ENCODE results near the gene TRMO.

DNA sequence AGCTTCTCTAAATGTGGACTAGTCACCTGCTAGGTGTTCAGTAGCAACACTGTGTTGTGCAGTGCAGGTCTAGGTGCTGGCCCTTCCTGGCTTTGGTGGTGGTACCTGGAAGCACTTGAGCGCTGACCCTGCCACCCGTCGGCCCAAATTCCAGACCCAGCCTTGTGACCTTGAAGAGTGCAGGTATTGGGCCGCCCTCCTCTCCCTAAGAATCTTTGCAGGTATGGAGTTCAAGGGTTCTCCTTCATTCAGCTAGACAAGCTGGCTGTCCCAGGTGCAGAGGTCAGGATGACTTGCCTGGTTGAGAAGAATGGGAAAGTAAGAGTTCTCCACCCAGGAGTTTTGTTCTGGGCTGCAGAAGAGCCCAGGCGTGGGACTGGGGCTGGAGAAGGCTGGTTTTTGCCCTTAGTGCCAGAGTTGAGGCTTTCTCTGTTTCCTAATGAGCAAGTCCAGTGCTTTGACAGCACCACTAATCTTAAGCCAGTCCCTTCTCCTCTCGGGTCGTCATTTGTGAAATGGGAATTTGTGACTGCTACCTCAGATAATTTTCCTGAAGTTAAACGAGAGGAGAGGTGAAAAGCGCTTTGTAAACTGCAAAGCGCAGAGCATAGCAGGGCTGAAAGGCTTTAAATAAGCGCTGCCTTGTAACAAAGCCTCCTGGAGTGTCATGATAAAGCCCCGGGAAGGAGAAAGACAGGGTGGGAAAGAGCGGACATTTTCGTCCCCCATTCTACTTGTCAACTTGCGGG, 65.3 kb downstream of the TRMO start:
- TF ChIP-seq HMGN3 (IDR thresholded peaks at IDR 0.05; ENCODE audit: borderline replicate concordance, extremely low read depth, insufficient read length, low read depth, low read length) (no peak), U2AF2 (optimal IDR thresholded peaks at IDR 0.05; ENCODE audit: low read depth, low read length) (no peak), ZZZ3 (IDR thresholded peaks at IDR 0.05) (no peak), SP2 (IDR thresholded peaks at IDR 0.05; ENCODE audit: extremely low read depth, low read depth, low read length, poor library complexity, severe bottlenecking) (no peak), SMARCC2 (IDR thresholded peaks at IDR 0.05; ENCODE audit: low read depth) (no peak), EGR1 (conservative IDR thresholded peaks at IDR 0.05) (no peak), CHD2 (IDR thresholded peaks at IDR 0.05; ENCODE audit: low read depth, low read length) (no peak), ZNF121 (CRISPR knock-in tag; conservative IDR thresholded peaks at IDR 0.05) (no peak)
- TF ChIP-seq, protein P1, sequence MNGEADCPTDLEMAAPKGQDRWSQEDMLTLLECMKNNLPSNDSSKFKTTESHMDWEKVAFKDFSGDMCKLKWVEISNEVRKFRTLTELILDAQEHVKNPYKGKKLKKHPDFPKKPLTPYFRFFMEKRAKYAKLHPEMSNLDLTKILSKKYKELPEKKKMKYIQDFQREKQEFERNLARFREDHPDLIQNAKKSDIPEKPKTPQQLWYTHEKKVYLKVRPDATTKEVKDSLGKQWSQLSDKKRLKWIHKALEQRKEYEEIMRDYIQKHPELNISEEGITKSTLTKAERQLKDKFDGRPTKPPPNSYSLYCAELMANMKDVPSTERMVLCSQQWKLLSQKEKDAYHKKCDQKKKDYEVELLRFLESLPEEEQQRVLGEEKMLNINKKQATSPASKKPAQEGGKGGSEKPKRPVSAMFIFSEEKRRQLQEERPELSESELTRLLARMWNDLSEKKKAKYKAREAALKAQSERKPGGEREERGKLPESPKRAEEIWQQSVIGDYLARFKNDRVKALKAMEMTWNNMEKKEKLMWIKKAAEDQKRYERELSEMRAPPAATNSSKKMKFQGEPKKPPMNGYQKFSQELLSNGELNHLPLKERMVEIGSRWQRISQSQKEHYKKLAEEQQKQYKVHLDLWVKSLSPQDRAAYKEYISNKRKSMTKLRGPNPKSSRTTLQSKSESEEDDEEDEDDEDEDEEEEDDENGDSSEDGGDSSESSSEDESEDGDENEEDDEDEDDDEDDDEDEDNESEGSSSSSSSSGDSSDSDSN (IDR thresholded peaks at IDR 0.05; ENCODE audit: borderline replicate concordance in 1 of 2, low read depth in 2 of 2, low read length in 2 of 2) = no peak
- TF ChIP-seq, protein P2, sequence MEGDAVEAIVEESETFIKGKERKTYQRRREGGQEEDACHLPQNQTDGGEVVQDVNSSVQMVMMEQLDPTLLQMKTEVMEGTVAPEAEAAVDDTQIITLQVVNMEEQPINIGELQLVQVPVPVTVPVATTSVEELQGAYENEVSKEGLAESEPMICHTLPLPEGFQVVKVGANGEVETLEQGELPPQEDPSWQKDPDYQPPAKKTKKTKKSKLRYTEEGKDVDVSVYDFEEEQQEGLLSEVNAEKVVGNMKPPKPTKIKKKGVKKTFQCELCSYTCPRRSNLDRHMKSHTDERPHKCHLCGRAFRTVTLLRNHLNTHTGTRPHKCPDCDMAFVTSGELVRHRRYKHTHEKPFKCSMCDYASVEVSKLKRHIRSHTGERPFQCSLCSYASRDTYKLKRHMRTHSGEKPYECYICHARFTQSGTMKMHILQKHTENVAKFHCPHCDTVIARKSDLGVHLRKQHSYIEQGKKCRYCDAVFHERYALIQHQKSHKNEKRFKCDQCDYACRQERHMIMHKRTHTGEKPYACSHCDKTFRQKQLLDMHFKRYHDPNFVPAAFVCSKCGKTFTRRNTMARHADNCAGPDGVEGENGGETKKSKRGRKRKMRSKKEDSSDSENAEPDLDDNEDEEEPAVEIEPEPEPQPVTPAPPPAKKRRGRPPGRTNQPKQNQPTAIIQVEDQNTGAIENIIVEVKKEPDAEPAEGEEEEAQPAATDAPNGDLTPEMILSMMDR (IDR thresholded peaks at IDR 0.05 in 2 of 3, conservative IDR thresholded peaks at IDR 0.05 in 1 of 3; ENCODE audit: insufficient read depth in 2 of 3, low read depth in 1 of 3, low read length in 3 of 3) = no peak
